ENCODE measurements around the gene SLX9. TPM values are rescaled to one million over a fixed set of nuclear protein-coding genes. Genes with fewer than 3 reads are reported as not detected.

Gene SLX9, protein sequence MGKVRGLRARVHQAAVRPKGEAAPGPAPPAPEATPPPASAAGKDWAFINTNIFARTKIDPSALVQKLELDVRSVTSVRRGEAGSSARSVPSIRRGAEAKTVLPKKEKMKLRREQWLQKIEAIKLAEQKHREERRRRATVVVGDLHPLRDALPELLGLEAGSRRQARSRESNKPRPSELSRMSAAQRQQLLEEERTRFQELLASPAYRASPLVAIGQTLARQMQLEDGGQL
- total RNA-seq = 12.6 and 15.9 TPM in 2 replicates
- total RNA-seq (2013) = 12.0 TPM
- 11.4 and 11.7 TPM in 2 replicates for polyA plus RNA-seq
- polyA minus RNA-seq = 16.8 and 18.7 TPM in 2 replicates

DNA sequence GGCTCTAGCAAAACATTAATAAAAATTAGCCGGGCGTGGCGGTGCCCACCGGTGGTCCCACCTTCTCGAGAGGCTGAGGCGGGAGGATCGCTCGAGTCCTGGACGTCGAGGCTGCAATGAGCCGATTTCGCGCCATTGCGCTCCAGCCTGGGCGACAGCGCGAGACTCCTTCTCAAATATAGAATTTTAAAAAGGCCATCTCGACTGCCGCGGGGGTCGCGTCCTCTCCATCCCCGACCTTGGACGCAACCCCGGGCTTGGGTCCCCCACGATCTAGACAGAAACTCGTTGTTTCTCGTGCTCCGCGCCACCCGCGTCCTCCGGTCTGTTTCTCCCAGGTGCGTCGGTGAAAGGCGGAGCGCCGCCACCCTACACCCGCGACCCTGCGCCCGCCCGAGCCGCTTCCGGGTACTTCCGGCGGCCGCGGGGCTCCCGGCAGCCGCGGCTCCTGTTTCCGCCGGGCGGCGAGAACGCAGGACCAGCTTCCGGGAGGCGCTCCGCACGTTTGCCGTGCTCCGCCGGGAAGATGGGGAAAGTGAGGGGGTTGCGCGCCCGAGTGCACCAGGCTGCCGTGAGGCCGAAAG is at the start of gene SLX9:
SLX9 (plus strand) TSS at position 498 of the 584 bp plus-strand sequence; CDS start at position 527, 29 bp downstream.
- ATAC-seq (ENCODE audit: low read depth) = peak; percentile 87

More for the DNA sequence above, at the start of gene SLX9:
- TF ChIP-seq, protein P1, sequence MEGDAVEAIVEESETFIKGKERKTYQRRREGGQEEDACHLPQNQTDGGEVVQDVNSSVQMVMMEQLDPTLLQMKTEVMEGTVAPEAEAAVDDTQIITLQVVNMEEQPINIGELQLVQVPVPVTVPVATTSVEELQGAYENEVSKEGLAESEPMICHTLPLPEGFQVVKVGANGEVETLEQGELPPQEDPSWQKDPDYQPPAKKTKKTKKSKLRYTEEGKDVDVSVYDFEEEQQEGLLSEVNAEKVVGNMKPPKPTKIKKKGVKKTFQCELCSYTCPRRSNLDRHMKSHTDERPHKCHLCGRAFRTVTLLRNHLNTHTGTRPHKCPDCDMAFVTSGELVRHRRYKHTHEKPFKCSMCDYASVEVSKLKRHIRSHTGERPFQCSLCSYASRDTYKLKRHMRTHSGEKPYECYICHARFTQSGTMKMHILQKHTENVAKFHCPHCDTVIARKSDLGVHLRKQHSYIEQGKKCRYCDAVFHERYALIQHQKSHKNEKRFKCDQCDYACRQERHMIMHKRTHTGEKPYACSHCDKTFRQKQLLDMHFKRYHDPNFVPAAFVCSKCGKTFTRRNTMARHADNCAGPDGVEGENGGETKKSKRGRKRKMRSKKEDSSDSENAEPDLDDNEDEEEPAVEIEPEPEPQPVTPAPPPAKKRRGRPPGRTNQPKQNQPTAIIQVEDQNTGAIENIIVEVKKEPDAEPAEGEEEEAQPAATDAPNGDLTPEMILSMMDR (IDR thresholded peaks at IDR 0.05) = no peak
- H2AFZ ChIP-seq (ENCODE audit: insufficient read depth, low read depth, low read length, poor library complexity, severe bottlenecking) = peak within 1 kb of the TSS; percentile 87
- intact Hi-C loops (cut with micrococcal nuclease) = loop anchor here (5.0 kb wide), 1 partner anchor 348 kb away; the partner anchor contains the start of gene POFUT2
- Mint-ChIP-seq H3K4me3 (peak within 1 kb of the TSS; percentile 89), H3K9me3 (ENCODE audit: insufficient read depth) (no peaks in the 10 kb centered on the region), H3K27me3 (no peaks in the 10 kb centered on the region), H3K27ac (peak within 1 kb of the TSS; percentile 86), H3K4me1 (peaks cover 43% of the 10 kb centered on the region)
- H3K36me3 ChIP-seq (replicated peaks in 1 of 2; ENCODE audit: control extremely low read depth in 1 of 2, control insufficient read depth in 1 of 2, extremely low read depth in 1 of 2, insufficient read depth in 2 of 2, low read length in 1 of 2) = peaks cover 0 to 15% of the 10 kb centered on the region in 2 experiments
- no peaks in the 10 kb centered on the region for H3K27me3 ChIP-seq (replicated peaks in 1 of 4; ENCODE audit: control extremely low read depth in 1 of 4, control insufficient read depth in 3 of 4, insufficient read depth in 4 of 4, low read length in 3 of 4)
- H3K4me3 ChIP-seq (ENCODE audit: control extremely low read depth in 1 of 5, extremely low read depth in 1 of 5, insufficient read depth in 1 of 5, low read depth in 2 of 5, low read length in 4 of 5) = peak within 1 kb of the TSS; percentile 54 to 80 (median 74)
- H3K9me3 ChIP-seq (ENCODE audit: control extremely low read depth in 1 of 3, control insufficient read depth in 2 of 3, insufficient read depth in 1 of 3, low read length in 2 of 3) = peaks cover 0 to 3% (median 0%) of the 10 kb centered on the region in 3 donors
- 3% methylated on average over 69 of the region's 69 CpGs for WGBS (ENCODE audit: insufficient coverage)
- peak within 1 kb of the TSS; percentile 84 for H3K4me2 ChIP-seq (replicated peaks; ENCODE audit: low read depth, low read length, poor library complexity, severe bottlenecking)
- peaks cover 26 to 40% of the 10 kb centered on the region in 2 donors for H3K4me1 ChIP-seq (ENCODE audit: control insufficient read depth in 2 of 2, insufficient read depth in 2 of 2, low read length in 2 of 2)
- peaks cover 39% of the 10 kb centered on the region for H4K20me1 ChIP-seq (ENCODE audit: control insufficient read depth, insufficient read depth, low read length, poor library complexity, severe bottlenecking)
- H3K27ac ChIP-seq (ENCODE audit: low read length in 2 of 2) = peak within 1 kb of the TSS in 1 of 2 donors; percentile 57
- peak within 1 kb of the TSS; percentile 77 for H3K9ac ChIP-seq (ENCODE audit: low read length)
- H3K79me2 ChIP-seq (ENCODE audit: control insufficient read depth, insufficient read depth, low read length) = peaks cover 43% of the 10 kb centered on the region
- DNase-seq = peak; percentile 84
- POLR2A ChIA-PET = interaction anchor here (0.7 to 1.8 kb wide), 2 partner anchors 65 to 1210 kb away, joined by 3 to 5 read pairs; no protein-coding TSS in a partner anchor
- CTCF ChIA-PET = interaction anchor here (0.8 to 3.1 kb wide), 11 partner anchors 8 to 382 kb away, joined by 3 to 20 read pairs (median 4); no protein-coding TSS in a partner anchor
